H9 (cell line): Measurements from ENCODE around the gene MCL1. TPM values are rescaled to one million over a fixed set of nuclear protein-coding genes. Genes with fewer than 3 reads are reported as not detected.

Experiments
- DNase-seq: peaks from one replicate; pipeline ENCODE4 v3.0.0-alpha.2; 2017
- H2AFZ ChIP-seq: one replicate; pipeline ENCODE4 v1.6.1; 2013; ENCODE audit warnings: mild to moderate bottlenecking, low read length, control low read depth, moderate library complexity
- H2AK5ac ChIP-seq: 2 replicates; pipeline ENCODE4 v1.6.1; 2013; ENCODE audit warnings: low read length, control low read depth, mixed read lengths; ENCODE audit not compliant: insufficient read length
- H2BK120ac ChIP-seq: one replicate; pipeline ENCODE4 v1.6.1; 2013; ENCODE audit warnings: low read depth, mild to moderate bottlenecking, low read length, control low read depth, inconsistent platforms; ENCODE audit not compliant: poor library complexity, severe bottlenecking
- H2BK12ac ChIP-seq: 2 replicates; pipeline ENCODE4 v1.6.1; 2013; ENCODE audit warnings: low read length, control low read depth, mixed read lengths, low read depth; ENCODE audit not compliant: insufficient read length
- H2BK15ac ChIP-seq: 2 replicates; pipeline ENCODE4 v1.6.1; 2013; ENCODE audit warnings: low read depth, low read length, control low read depth
- H2BK20ac ChIP-seq: one replicate; pipeline ENCODE4 v1.6.1; 2013; ENCODE audit warnings: low read depth, mild to moderate bottlenecking, low read length, control low read depth, inconsistent platforms; ENCODE audit not compliant: poor library complexity, severe bottlenecking
- H2BK5ac ChIP-seq: 2 replicates; pipeline ENCODE4 v1.6.1; 2013; ENCODE audit warnings: low read length, control low read depth, mixed read lengths; ENCODE audit not compliant: insufficient read length
- H3K14ac ChIP-seq: 2 replicates; pipeline ENCODE4 v1.6.1; 2013; ENCODE audit warnings: low read length, control low read depth; ENCODE audit not compliant: insufficient read depth
- H3K18ac ChIP-seq: 2 replicates; pipeline ENCODE4 v1.6.1; 2013; ENCODE audit warnings: low read depth, mild to moderate bottlenecking, mixed read lengths, low read length, control low read depth; ENCODE audit not compliant: insufficient read length
- H3K23ac ChIP-seq: 2 replicates; pipeline ENCODE4 v1.6.1; 2013; ENCODE audit warnings: low read length, control low read depth, mixed read lengths, low read depth; ENCODE audit not compliant: insufficient read length
- H3K23me2 ChIP-seq: 2 replicates; pipeline ENCODE4 v1.6.1; 2013; ENCODE audit warnings: low read depth, mild to moderate bottlenecking, mixed read lengths, low read length, control low read depth; ENCODE audit not compliant: insufficient read length, poor library complexity, severe bottlenecking
- H3K27ac ChIP-seq: 2 replicates; pipeline ENCODE4 v1.5.1; 2013; ENCODE audit warnings: low read length, control low read depth, mixed read lengths, low read depth; ENCODE audit not compliant: insufficient read length
- H3K27me3 ChIP-seq: 2 replicates; pipeline ENCODE4 v1.6.1; 2013; ENCODE audit warnings: low read length, control low read depth, inconsistent platforms; ENCODE audit not compliant: insufficient read depth
- H3K4ac ChIP-seq: 2 replicates; pipeline ENCODE4 v1.6.1; 2013; ENCODE audit warnings: low read depth, mild to moderate bottlenecking, control low read depth, inconsistent platforms, low read length, moderate library complexity
- H3K4me1 ChIP-seq: 2 replicates; pipeline ENCODE4 v1.6.1; 2013; ENCODE audit warnings: low read length, control low read depth, inconsistent platforms; ENCODE audit not compliant: insufficient read depth
- H3K4me2 ChIP-seq: 2 replicates; pipeline ENCODE4 v1.6.1; 2013; ENCODE audit warnings: low read length, control low read depth, mixed read lengths; ENCODE audit not compliant: insufficient read length, insufficient read depth
- H3K56ac ChIP-seq: 2 replicates; pipeline ENCODE4 v1.6.1; 2013; ENCODE audit warnings: low read depth, mild to moderate bottlenecking, mixed read lengths, low read length, control low read depth; ENCODE audit not compliant: insufficient read length
- H3K79me1 ChIP-seq: 2 replicates; pipeline ENCODE4 v1.6.1; 2013; ENCODE audit warnings: low read depth, mild to moderate bottlenecking, moderate library complexity, low read length, control low read depth, inconsistent platforms; ENCODE audit not compliant: insufficient read depth, poor library complexity, severe bottlenecking
- H3K79me2 ChIP-seq: 2 replicates; pipeline ENCODE4 v1.6.1; 2013; ENCODE audit warnings: low read length, control low read depth, inconsistent platforms; ENCODE audit not compliant: insufficient read depth
- H3K9ac ChIP-seq: 2 replicates; pipeline ENCODE4 v1.6.1; 2013; ENCODE audit warnings: low read length, control low read depth, mixed read lengths; ENCODE audit not compliant: insufficient read length; ENCODE audit errors: extremely low read depth
- H3K9me3 ChIP-seq: one replicate; pipeline ENCODE4 v1.6.1; 2013; ENCODE audit warnings: low read depth, low read length, inconsistent platforms; ENCODE audit not compliant: control insufficient read depth
- H3T11ph ChIP-seq: one replicate; pipeline ENCODE4 v1.6.1; 2013; ENCODE audit warnings: mild to moderate bottlenecking, low read length, control low read depth, inconsistent platforms
- H4K20me1 ChIP-seq: one replicate; pipeline ENCODE4 v1.6.1; 2013; ENCODE audit not compliant: control insufficient read depth, insufficient read length, insufficient read depth
- H4K5ac ChIP-seq: 2 replicates; pipeline ENCODE4 v1.6.1; 2013; ENCODE audit warnings: low read depth, mild to moderate bottlenecking, mixed read lengths, low read length, control low read depth; ENCODE audit not compliant: insufficient read length
- H4K8ac ChIP-seq: replicated peaks from 2 replicates; pipeline ENCODE4 v1.6.1; 2013; ENCODE audit warnings: low read length, control low read depth, mixed read lengths, low read depth; ENCODE audit not compliant: insufficient read length
- H4K91ac ChIP-seq: 2 replicates; pipeline ENCODE4 v1.6.1; 2013; ENCODE audit warnings: low read depth, mild to moderate bottlenecking, moderate library complexity, mixed read lengths, low read length, control low read depth; ENCODE audit not compliant: insufficient read length
- H3K27ac Mint-ChIP-seq, 3 experiments: 2 replicates in 2 of 3; 3 replicates in 1 of 3; pipeline ENCODE4 v1.8.0; 2020 to 2021; ENCODE audit warnings: mixed read lengths in 3 of 3, mild to moderate bottlenecking in 1 of 3, moderate library complexity in 1 of 3
- H3K27me3 Mint-ChIP-seq: 2 replicates; pipeline ENCODE4 v1.8.0; 2021; ENCODE audit warnings: low read depth, mild to moderate bottlenecking, moderate library complexity, mixed read lengths
- H3K36me3 Mint-ChIP-seq, 3 experiments: 2 replicates in 2 of 3; 3 replicates in 1 of 3; pipeline ENCODE4 v1.8.0; 2020 to 2021; ENCODE audit warnings: low read depth in 3 of 3, mixed read lengths in 3 of 3; ENCODE audit not compliant: insufficient read depth in 1 of 3
- H3K4me1 Mint-ChIP-seq, 2 experiments: 2 replicates each; pipeline ENCODE4 v1.8.0; 2020; ENCODE audit warnings: mixed read lengths in 2 of 2
- H3K4me3 Mint-ChIP-seq, 2 experiments: 2 replicates in 1 of 2; 3 replicates in 1 of 2; pipeline ENCODE4 v1.8.0; 2020 to 2021; ENCODE audit warnings: mild to moderate bottlenecking in 2 of 2, mixed read lengths in 2 of 2, moderate library complexity in 1 of 2
- H3K9me3 Mint-ChIP-seq, 2 experiments: 2 replicates in 1 of 2; 3 replicates in 1 of 2; pipeline ENCODE4 v1.8.0; 2020; ENCODE audit warnings: mild to moderate bottlenecking in 2 of 2, mixed read lengths in 2 of 2, moderate library complexity in 1 of 2
- WGBS: extraction: QIAGEN DNeasy Blood & Tissue Kit; methylation state at CpG from one replicate; pipeline ENCODE4 v1.1.7; 2013; ENCODE audit warnings: missing lambda C conversion rate, low lambda C conversion rate, mixed read lengths; ENCODE audit not compliant: insufficient read length; ENCODE audit errors: extremely low coverage; 5-methylcytosine and 5-hydroxymethylcytosine counted together
- total RNA-seq: library from RNA; stranded (reverse); gene quantifications from 2 replicates; pipeline ENCODE4 v1.2.1, GENCODE V29; 2021
- TF ChIP-seq, protein P1 (sequence below): fragments of 200-600 bp; sonication (generic); conservative IDR thresholded peaks from 3 replicates; pipeline ENCODE4 v1.8.0; 2021; ENCODE audit warnings: antibody characterized with exemption, mild to moderate bottlenecking

MCL1 gene
- total RNA-seq, 1 experiment from 2014 or later = 247 TPM

DNA sequence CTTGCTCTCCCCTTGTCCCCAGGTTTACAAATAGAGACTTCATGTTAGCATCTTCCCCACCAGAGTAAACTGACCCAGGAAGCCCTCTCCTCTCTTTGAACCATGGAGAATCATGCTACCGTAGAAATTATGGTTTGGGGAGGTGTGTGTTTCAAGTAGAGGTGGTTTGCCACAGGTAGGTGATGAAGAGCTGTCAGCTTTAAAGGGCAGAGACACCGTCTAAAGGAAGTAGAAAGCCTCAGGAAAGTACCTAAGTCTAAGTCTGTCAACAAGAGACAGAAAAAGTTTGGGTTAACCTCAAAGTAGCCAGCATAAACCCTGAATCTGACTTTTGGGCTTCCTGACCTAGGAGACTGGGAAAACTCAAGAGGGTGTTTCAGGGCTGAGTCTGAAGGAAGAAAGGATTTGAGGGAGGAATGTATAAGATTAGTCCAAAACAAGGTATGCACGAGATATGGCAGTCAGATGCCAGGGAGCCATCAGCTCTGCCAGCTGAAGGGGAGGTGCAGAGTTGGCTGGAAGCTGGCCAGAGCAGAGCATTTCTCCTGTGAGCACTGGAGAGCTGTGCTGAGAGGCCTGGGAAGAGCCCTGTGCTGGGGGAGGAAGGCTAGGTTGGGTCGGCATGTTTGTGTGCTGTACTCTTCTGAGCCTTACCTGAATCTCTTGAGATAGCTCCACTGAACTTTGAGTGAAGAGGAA, 15.9 kb downstream of the MCL1 start:
- no peak overlapping the region for H4K91ac ChIP-seq
- H3K79me2 ChIP-seq = peaks cover 4% of the 10 kb centered on the region; the same call in 1 of the 2 replicates
- no peak overlapping the region for H3T11ph ChIP-seq
- H2BK5ac ChIP-seq = no peak overlapping the region
- H2BK15ac ChIP-seq = no peak overlapping the region
- no peak overlapping the region for H3K56ac ChIP-seq
- no peak for DNase-seq
- TF ChIP-seq, protein P1, sequence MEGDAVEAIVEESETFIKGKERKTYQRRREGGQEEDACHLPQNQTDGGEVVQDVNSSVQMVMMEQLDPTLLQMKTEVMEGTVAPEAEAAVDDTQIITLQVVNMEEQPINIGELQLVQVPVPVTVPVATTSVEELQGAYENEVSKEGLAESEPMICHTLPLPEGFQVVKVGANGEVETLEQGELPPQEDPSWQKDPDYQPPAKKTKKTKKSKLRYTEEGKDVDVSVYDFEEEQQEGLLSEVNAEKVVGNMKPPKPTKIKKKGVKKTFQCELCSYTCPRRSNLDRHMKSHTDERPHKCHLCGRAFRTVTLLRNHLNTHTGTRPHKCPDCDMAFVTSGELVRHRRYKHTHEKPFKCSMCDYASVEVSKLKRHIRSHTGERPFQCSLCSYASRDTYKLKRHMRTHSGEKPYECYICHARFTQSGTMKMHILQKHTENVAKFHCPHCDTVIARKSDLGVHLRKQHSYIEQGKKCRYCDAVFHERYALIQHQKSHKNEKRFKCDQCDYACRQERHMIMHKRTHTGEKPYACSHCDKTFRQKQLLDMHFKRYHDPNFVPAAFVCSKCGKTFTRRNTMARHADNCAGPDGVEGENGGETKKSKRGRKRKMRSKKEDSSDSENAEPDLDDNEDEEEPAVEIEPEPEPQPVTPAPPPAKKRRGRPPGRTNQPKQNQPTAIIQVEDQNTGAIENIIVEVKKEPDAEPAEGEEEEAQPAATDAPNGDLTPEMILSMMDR = no peak
- H3K4me1 ChIP-seq = peaks cover 11% of the 10 kb centered on the region
- no peaks in the 10 kb centered on the region; a peak in 1 of 7 replicates for H3K36me3 Mint-ChIP-seq
- H3K4me3 Mint-ChIP-seq = peak overlapping the region in 1 of 2 experiments; percentile 90; a peak in 2 of 5 replicates
- WGBS = no CpG with 5 or more reads among the region's 4 CpGs
- no peak overlapping the region for H3K14ac ChIP-seq
- H3K27ac Mint-ChIP-seq = peak overlapping the region; percentile 95 to 100 (median 99)
- H3K4me1 Mint-ChIP-seq = peaks cover 58 to 61% of the 10 kb centered on the region in 2 experiments
- H2AK5ac ChIP-seq = no peak overlapping the region
- no peak overlapping the region for H4K5ac ChIP-seq
- H2BK20ac ChIP-seq = no peak overlapping the region
- H3K9ac ChIP-seq = no peak overlapping the region
- H3K27me3 Mint-ChIP-seq = no peaks in the 10 kb centered on the region; the same call in 1 of the 2 replicates
- H3K79me1 ChIP-seq = peaks cover 4% of the 10 kb centered on the region
- H3K4me2 ChIP-seq = no peak overlapping the region
- no peak overlapping the region for H3K23ac ChIP-seq
- H4K8ac ChIP-seq = no peak overlapping the region
- H2BK120ac ChIP-seq = no peak overlapping the region
- H3K27me3 ChIP-seq = no peaks in the 10 kb centered on the region
- H3K27ac ChIP-seq = no peak overlapping the region
- peak overlapping the region; percentile 26 for H2BK12ac ChIP-seq
- H3K9me3 ChIP-seq = no peaks in the 10 kb centered on the region
- no peak overlapping the region for H3K18ac ChIP-seq
- H2AFZ ChIP-seq = no peak overlapping the region
- H4K20me1 ChIP-seq = no peaks in the 10 kb centered on the region
- peaks cover 13% of the 10 kb centered on the region for H3K23me2 ChIP-seq
- no peak overlapping the region for H3K4ac ChIP-seq
- no peaks in the 10 kb centered on the region; a peak in 1 of 5 replicates for H3K9me3 Mint-ChIP-seq
